SK-N-SH treated with all-trans-retinoic acid at 6 μM for 48 hours (cell line): ENCODE data around the gene ARID3A.

Source experiments
- CSRNP3 ChIP-seq: fragments of 250-450 bp; sonication (Bioruptor Pico); IDR thresholded peaks from 2 replicates; pipeline ENCODE4 v1.5.1; 2021; ENCODE audit warnings: mild to moderate bottlenecking, moderate library complexity
- PPARA ChIP-seq: fragments of 250-450 bp; sonication (Bioruptor Pico); IDR thresholded peaks from 2 replicates; pipeline ENCODE4 v1.5.0; 2020; ENCODE audit warnings: mild to moderate bottlenecking, borderline replicate concordance
- TCF4 ChIP-seq: fragments of 250-450 bp; sonication (Bioruptor Pico); IDR thresholded peaks from 2 replicates; pipeline ENCODE4 v1.8.0; 2021; ENCODE audit warnings: mild to moderate bottlenecking, moderate library complexity, borderline replicate concordance

GRCh38 chr19:883661-884211 lies 42.1 kb upstream of the ARID3A start:
- no peak for TF ChIP-seq CSRNP3
- TF ChIP-seq PPARA (CRISPR knock-in tag) = no peak
- no peak for TF ChIP-seq TCF4 (CRISPR knock-in tag)
